HK-2 (cell line): ENCODE measurements around the gene TBC1D24.

Experiments used
- DNase-seq: peaks from one replicate; pipeline ENCODE4 v3.0.0-alpha.2; 2018; ENCODE audit not compliant: unreplicated experiment

The TBC1D24 gene

DNA sequence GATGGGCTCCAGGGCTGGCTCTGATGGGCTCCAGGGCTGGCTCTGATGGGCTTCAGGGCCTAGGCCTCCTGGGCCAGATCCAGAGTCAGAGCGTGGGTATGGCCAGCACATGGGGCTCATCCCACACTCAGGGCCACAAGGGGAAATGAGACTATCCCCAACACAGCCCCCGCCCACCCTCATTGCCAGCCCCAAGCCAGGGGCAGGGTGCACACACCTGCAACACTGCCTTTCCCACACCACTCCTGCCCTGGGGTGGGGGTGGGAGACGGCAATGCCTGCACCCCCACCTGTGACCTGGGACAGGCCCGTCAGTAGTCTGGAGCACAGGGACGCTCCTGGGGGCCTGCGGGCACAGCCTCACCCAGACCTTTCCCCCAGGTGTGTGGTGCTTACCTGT lies 24.5 kb downstream of the TBC1D24 start:
- no peak for DNase-seq

DNA sequence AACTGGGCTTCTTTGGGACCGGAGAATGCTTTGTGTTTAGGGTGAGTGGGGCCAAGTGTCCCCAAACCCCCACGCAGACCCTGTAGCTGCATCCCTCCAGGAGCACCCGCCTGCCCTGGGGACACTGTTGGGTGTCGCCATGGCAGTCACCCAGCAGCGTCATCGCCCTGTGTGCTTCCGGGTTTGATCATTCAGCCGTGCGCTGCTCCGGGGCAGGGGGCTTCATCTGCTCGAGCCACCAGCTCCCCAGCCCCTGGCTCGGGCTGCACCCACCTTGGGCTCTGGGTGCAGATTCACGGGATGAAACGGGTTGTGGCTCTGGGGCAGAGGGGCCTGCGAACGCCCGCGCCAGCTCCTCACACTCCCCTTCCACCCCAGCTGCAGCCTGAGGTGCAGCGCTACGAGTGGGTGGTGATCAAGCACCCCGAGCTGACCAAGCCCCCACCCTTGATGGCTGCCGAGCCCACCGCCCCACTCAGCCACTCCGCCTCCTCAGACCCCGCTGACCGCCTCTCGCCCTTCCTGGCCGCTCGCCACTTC lies 25.0 kb downstream of the TBC1D24 start:
- no peak for DNase-seq

DNA sequence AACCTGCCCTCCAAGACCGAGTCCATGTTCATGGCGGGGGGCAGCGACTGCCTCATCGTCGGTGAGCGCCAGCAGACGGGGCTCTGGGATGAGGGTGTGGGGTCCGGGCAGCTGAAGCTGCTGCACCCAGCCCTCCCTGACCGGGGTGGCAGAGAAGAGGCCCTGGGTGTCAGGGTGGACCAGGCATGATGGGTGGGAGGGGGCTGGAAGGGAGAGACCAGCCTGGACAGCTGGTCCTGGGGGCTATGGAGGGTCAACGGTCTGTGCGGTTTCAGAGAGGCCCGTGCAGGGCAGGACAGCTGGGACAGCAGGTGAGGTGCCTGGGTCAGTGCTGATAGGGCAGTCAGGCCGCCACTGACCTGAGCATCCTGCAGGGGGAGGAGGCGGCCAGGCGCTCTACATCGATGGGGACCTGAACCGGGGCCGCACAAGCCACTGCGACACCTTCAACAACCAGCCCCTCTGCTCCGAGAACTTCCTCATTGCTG lies 25.5 kb downstream of the TBC1D24 start:
- no peak for DNase-seq

GRCh38 chr16:2500918-2501750 lies 26.2 kb downstream of the TBC1D24 start:
- peak; percentile 82 for DNase-seq

DNA sequence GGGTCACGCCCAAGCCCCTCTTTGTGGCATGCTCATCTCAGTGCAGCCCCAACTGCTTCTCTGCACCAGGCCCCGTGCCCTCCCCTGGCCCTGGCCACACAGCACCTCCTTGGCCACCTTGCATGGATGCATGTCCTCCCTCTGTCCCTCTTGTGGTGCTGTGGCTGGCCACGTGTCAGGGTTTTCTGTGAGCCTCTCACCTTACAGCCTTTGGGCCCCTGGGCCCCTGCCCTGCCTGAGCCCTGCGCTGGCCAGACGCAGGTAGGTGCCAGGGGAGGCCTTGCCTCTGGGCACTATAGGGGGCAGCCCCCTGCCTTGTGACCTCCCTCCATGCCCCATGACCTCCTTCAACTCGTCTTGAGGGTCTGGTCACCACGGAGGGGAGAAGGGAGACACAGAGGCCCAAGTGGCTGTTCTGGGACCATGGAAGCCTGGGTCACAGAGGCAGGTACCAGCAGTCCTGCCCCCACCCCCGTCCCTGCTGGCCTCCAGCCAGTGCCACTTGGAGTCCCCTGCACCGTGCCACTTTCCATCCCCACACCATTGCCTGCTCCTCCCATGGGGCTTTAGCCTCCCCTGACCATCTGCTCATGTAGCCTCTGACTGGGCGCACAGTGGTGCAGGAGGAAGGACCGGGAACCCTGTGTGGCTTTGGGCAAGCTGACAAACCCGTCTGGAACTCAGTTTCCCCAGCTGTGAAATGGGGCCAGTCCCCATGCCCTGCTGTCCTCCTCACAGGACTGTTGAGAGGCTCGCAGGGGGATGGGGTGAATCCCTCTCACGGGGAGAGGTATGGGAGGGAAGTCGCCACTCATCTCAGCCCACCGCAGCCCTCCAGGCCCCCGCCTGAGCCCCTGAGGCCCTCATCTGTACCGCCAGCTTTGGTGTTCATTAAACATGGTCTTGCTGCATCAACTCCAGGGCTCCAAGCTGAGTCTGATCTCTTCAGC lies 27.3 kb downstream of the TBC1D24 start:
- DNase-seq, result no peak

DNA sequence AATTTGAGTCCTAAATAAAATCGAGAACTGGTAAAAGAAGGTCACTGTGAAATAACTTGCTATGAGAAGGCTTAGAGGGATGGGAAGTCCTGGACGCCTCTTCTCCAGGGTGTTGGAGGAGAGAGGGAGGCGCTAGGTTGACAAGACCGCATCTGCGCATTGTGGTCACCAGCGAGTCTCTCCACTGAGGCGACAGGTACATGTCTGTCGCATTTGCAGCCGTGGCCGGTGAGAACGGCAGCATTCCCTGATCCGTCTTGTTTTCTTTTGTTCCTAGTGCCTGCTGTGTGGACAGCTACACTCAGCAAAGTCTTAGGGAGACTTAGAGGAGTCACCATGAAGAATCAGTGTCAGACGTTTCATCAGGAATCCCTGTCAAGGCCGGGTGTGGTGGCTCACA lies 30.8 kb downstream of the TBC1D24 start:
- no peak for DNase-seq

GRCh38 chr16:2507052-2507659 lies 32.2 kb downstream of the TBC1D24 start:
- DNase-seq, result no peak

GRCh38 chr16:2507665-2508064 lies 32.7 kb downstream of the TBC1D24 start:
- DNase-seq, result no peak

GRCh38 chr16:2508722-2509400 lies 33.9 kb downstream of the TBC1D24 start:
- DNase-seq, result no peak

- DNase-seq, result no peak
Observed at GRCh38 chr16:2511128-2511800, 36.3 kb downstream of the TBC1D24 start.

DNA sequence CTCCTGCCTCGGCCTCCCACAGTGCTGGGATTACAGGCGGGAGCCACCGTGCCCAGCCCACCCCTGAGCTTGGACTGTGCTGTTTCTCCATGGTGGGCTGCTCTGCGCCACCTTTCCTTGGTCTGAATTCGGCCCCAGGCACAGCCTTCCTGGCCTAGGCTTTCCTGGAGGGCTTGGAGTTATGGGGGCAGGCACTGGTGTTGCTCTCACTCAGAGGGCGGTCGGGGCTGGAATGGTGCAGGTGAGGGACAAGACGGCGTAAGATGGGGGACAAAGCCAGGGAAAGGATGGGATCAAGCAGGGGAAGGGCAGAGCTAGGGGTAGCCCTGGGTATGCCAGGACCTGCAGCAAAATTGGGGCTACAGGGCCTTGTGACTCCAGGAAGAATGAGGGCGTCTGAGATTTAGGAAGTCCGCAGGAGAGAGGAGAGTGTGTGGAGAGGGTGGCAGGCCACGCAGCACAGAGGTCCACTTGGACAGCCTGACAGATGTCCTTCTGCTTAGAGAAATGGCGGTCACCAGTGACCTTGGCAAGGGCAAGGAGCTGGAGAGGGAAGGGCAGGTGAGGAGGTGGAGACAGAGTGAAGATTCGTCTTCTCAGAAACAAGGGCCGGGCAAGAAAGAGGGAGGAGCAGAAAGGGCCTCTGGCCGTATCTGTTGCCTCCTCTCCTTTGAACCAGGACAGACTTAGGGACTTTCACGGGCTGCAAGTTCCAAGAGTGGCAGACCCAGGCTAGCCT lies 37.2 kb downstream of the TBC1D24 start:
- no peak for DNase-seq

DNA sequence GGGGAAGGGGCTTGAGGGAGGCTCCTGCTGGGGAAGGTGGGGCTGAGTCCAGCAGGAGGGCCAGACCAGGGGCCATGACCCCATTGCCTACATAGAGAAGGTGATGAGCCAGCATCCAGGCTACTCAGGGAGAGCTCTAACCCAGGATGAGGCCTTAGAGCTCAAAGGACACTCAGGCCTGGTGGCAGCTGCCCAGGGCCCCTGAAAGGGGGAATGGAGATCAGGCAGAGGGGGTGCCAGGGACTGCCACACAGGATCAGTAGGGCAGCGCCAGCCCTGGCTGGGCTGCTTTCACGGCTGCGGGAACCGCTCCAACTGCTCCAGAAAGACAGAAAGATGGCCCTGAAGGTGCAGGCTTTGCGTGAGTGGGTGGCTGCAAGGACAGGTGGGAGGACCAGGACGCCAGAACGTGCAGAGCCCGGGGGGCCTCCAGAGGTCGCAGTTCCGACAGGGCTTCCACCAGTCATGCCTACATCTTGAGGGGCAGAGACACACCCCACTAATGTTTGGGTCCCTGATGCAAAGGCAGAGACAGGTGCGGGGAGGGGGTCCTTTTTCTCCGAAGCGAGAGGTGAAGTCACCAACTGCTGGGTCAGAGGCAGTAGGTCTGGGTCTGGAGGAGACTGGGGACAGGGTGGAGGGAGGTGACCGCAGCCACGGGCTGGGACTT lies 37.9 kb downstream of the TBC1D24 start:
- no peak for DNase-seq

DNA sequence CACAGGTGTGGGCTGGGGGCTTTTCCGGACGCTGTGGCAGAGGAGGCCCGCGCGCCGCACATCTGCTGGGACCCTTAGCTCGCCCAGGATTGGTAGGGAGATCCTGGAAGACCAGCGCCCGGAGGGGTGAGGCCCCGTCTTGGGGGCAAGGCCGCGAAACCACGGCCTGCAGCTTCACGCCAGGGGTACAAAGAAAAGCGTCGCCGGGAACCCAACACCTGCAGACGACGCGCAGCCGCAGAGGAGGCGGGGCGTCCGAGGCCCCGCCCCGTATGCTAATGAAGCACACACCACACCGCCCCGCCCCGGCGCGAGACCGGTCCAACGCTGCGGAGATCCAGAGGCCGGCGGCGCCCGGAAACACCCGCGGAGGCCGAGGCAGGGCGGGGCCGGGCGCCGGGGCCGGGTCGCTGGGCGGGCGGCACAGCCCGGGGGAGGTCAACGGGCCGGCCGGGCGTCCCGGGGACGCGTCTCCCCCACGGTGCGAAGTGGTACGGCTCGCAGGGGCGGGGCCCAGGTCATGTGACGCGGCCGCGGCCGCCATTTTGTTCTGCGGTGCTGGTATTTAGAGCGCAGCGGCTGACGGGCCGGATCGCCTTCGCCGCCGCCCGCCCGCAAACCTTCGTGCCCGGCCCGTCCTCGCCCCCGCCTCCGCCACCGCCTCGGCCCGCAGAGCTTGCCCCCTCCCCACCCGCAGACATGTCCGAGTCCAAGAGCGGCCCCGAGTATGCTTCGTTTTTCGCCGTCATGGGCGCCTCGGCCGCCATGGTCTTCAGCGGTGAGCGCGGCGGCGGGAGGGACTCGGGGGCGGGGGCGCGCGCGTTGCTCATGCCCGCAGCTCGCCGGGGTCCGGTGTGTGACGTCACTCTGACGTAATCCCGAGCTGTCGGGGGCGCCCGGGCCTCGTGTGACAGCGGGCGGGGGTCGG lies 38.7 kb downstream of the TBC1D24 start, which contains the start of gene ATP6V0C:
ATP6V0C (plus strand) TSS at position 548 of the 928 bp plus-strand sequence; CDS start at position 700, 152 bp downstream.
- peak; percentile 84 for DNase-seq

DNA sequence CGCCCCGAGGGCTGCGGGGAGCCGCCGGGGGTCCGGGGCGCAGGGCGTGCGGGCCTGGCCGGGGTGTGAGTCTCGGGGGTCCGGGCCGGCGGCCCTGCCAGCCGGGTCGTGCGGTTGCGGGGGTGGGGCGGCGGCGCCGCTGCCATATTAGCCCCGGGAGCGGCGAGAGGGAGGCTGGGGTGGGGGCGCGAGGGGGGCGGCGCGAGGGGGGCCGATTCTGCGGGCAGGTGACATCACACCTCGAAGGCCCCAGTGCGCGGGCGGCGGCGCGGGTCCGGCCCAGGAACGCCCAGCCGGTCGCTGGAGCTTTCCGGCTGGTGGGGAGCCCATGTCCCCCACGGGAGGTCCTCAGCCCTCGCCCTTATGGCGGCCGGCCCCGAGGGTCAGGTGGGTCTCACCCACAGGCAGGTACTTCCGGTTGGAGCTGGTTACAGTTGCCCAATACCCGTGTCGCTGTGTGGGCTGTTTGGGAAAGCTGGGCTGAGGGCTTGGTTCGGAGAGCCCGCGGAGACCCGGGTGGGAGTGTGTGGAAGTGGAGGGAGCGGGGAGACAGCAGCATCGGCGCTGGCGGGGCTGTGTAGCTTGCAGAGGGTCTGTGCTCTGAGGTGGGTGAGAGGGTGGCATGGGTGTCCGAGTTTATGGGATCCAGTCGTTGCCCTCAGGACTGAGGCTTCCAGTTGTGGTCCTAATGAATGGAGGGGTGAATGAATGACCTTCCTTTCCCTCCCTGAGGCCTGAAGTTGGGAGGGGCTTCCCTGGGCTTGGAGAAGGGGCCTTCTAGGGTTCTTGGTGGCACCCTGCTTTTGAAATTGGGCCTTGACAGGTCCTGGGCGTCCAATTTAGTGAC lies 39.6 kb downstream of the TBC1D24 start:
- DNase-seq, result no peak

- DNase-seq, result no peak
Observed at GRCh38 chr16:2515180-2515851, 40.4 kb downstream of the TBC1D24 start.

GRCh38 chr16:2516391-2517240 lies 41.7 kb downstream of the TBC1D24 start:
- no peak for DNase-seq
